Mesothelial cell of epicardium (in vitro differentiated cells): ENCODE results near the gene KDM4B. TPM values are rescaled to one million over a fixed set of nuclear protein-coding genes. Genes with fewer than 3 reads are reported as not detected.

Experiments used
- DNase-seq, 2 experiments: peaks; one replicate each; pipeline ENCODE4 v3.0.0; 2021; ENCODE audit warnings: low spot score in 2 of 2; ENCODE audit not compliant: unreplicated experiment in 2 of 2
- H3K27ac Mint-ChIP-seq: 2 replicates; pipeline ENCODE4 v1.8.0; 2021; ENCODE audit warnings: mixed read lengths
- H3K27me3 Mint-ChIP-seq: 2 replicates; pipeline ENCODE4 v1.8.0; 2021; ENCODE audit warnings: low read depth, mixed read lengths
- H3K36me3 Mint-ChIP-seq: 2 replicates; pipeline ENCODE4 v1.8.0; 2021; ENCODE audit warnings: mixed read lengths
- H3K4me1 Mint-ChIP-seq: 2 replicates; pipeline ENCODE4 v1.8.0; 2021; ENCODE audit warnings: mixed read lengths
- H3K4me3 Mint-ChIP-seq: 2 replicates; pipeline ENCODE4 v1.8.0; 2021; ENCODE audit warnings: mild to moderate bottlenecking, moderate library complexity, mixed read lengths
- H3K9me3 Mint-ChIP-seq: 2 replicates; pipeline ENCODE4 v1.8.0; 2021; ENCODE audit warnings: mixed read lengths
- total RNA-seq: library from RNA; stranded (reverse); gene quantifications from 3 replicates; pipeline ENCODE4 v1.2.1, GENCODE V29; 2021
- TF ChIP-seq, protein P1 (sequence below): fragments of 200-600 bp; sonication (generic); IDR thresholded peaks from one replicate; pipeline ENCODE4 v1.5.0; 2021; ENCODE audit warnings: antibody characterized with exemption; ENCODE audit not compliant: unreplicated experiment

Gene KDM4B
- total RNA-seq, 1 donor from 2014 or later = 80.5 TPM

- H3K4me3 Mint-ChIP-seq = no peak overlapping the region
- H3K9me3 Mint-ChIP-seq = no peaks in the 10 kb centered on the region
- TF ChIP-seq, protein P1, sequence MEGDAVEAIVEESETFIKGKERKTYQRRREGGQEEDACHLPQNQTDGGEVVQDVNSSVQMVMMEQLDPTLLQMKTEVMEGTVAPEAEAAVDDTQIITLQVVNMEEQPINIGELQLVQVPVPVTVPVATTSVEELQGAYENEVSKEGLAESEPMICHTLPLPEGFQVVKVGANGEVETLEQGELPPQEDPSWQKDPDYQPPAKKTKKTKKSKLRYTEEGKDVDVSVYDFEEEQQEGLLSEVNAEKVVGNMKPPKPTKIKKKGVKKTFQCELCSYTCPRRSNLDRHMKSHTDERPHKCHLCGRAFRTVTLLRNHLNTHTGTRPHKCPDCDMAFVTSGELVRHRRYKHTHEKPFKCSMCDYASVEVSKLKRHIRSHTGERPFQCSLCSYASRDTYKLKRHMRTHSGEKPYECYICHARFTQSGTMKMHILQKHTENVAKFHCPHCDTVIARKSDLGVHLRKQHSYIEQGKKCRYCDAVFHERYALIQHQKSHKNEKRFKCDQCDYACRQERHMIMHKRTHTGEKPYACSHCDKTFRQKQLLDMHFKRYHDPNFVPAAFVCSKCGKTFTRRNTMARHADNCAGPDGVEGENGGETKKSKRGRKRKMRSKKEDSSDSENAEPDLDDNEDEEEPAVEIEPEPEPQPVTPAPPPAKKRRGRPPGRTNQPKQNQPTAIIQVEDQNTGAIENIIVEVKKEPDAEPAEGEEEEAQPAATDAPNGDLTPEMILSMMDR = no peak
Observed at GRCh38 chr19:4976401-4977298, 7.7 kb downstream of the KDM4B start.

GRCh38 chr19:4977299-4978174 is 8.6 kb downstream of the KDM4B start:
- H3K9me3 Mint-ChIP-seq = no peaks in the 10 kb centered on the region
- no peaks in the 10 kb centered on the region for H3K27me3 Mint-ChIP-seq
- no peak overlapping the region for H3K4me3 Mint-ChIP-seq
- H3K27ac Mint-ChIP-seq = peak overlapping the region; percentile 69
- no peaks in the 10 kb centered on the region for H3K36me3 Mint-ChIP-seq
- H3K4me1 Mint-ChIP-seq = peaks cover 40% of the 10 kb centered on the region
- no peak for DNase-seq
- TF ChIP-seq, protein P1 = no peak

More at GRCh38 chr19:4976401-4977298, 7.7 kb downstream of the KDM4B start:
- H3K36me3 Mint-ChIP-seq = no peaks in the 10 kb centered on the region
- H3K27me3 Mint-ChIP-seq = no peaks in the 10 kb centered on the region
- peaks cover 42% of the 10 kb centered on the region for H3K4me1 Mint-ChIP-seq
- peak overlapping the region; percentile 69 for H3K27ac Mint-ChIP-seq
- no peak for DNase-seq

GRCh38 chr19:4979211-4979807 is 10.4 kb downstream of the KDM4B start:
- Mint-ChIP-seq H3K4me3 (no peak overlapping the region), H3K27ac (no peak overlapping the region), H3K27me3 (no peaks in the 10 kb centered on the region), H3K4me1 (peaks cover 40% of the 10 kb centered on the region), H3K9me3 (no peaks in the 10 kb centered on the region), H3K36me3 (peaks cover 1% of the 10 kb centered on the region)
- TF ChIP-seq, protein P1 = no peak
- DNase-seq = no peak

DNA sequence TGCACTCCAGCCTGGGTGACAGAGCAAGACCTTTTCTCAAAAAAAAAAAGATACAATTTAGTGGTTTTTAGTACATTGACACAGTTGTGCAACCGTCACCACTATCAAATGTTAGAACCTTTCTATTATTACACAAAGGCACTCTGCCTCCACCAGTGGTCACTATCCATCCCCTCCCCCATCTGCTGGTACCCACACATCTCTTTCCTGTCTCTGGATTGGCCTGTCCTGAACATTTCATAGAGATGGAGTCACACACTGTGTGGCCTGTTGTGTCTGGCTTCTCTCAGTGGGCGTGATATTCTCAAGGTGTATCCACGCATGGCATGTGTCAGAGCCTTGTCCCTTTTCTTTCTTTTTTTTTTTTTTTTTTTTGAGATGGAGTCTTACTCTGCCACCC is 11.2 kb downstream of the KDM4B start:
- Mint-ChIP-seq H3K4me1 (peaks cover 37% of the 10 kb centered on the region), H3K9me3 (no peaks in the 10 kb centered on the region), H3K4me3 (no peak overlapping the region), H3K27me3 (no peaks in the 10 kb centered on the region), H3K36me3 (peaks cover 1% of the 10 kb centered on the region), H3K27ac (no peak overlapping the region)
- DNase-seq = no peak
- TF ChIP-seq, protein P1 = no peak

DNA sequence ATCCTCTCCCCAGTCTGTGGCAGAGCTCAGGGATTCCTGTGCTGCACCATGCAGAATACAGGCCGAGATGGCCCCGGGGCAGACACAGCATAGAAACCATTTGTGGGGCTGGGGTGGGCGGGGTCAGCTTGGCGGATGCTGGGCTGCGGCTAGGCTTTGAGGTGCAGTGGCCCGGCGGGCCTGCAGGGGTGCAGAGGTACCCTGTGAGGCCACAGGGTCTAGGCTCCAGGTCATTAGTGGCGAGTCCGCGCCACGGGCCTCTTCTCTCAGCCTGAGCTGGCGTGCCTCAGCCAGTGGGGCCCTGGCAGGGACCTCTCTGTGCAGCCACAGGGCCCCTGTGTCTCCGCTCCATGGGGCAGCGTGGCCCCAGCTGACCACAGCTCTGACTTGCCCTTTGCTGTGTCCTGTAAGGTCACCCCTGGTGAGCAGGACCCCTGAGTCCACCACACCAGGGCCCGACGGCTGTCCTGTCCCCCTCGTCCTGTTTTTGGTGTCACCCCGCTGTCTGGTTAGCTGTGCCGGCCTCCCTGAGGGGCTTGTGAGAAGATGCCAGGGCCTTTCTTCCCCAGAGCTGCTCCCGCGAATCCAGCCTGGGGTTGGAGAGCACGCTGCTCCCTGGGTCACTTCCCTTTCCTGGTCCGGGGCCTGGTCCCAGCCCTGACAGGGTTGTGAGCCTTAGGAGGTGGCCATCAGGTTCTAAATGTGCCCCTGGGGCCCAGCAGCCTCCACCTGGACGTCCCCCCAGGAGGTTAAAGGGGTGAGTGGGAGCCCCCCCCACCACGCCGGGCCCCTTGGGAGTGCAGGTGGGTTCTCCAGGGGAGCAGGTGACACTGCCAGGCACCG is 12.1 kb downstream of the KDM4B start:
- Mint-ChIP-seq H3K27ac (no peak overlapping the region), H3K4me3 (no peak overlapping the region), H3K4me1 (peaks cover 39% of the 10 kb centered on the region), H3K27me3 (no peaks in the 10 kb centered on the region), H3K9me3 (no peaks in the 10 kb centered on the region), H3K36me3 (peaks cover 1% of the 10 kb centered on the region)
- no peak for DNase-seq
- TF ChIP-seq, protein P1 = no peak
